Measurements from ENCODE around the gene PNCK. TPM values are rescaled to one million over a fixed set of nuclear protein-coding genes. Genes with fewer than 3 reads are reported as not detected.

Gene PNCK
- total RNA-seq, 1 donor from 2014 or later, result not detected

- H3K9ac ChIP-seq (ENCODE audit: low read depth in 1 of 3, low read length in 3 of 3), result no peak overlapping the region
- no peak overlapping the region for H3K27ac ChIP-seq (ENCODE audit: low read depth, low read length)
- H3K4me1 ChIP-seq (ENCODE audit: control insufficient read depth in 3 of 3, insufficient read depth in 3 of 3, low read length in 3 of 3), result peaks cover 3 to 8% (median 6%) of the 10 kb centered on the region in 3 donors
- H3K9me3 ChIP-seq (ENCODE audit: control insufficient read depth in 3 of 3, low read length in 3 of 3), result no peaks in the 10 kb centered on the region
- H3K4me3 ChIP-seq (ENCODE audit: low read length in 3 of 3), result no peak overlapping the region
- peaks cover 0 to 12% (median 8%) of the 10 kb centered on the region in 3 donors for H3K27me3 ChIP-seq (ENCODE audit: control insufficient read depth in 3 of 3, insufficient read depth in 3 of 3, low read length in 3 of 3)
- no peaks in the 10 kb centered on the region for H3K36me3 ChIP-seq (ENCODE audit: control insufficient read depth in 3 of 3, insufficient read depth in 3 of 3, low read length in 3 of 3)
Measured at GRCh38 chrX:153672531-153673427, 834 bp downstream of the PNCK start.

DNA sequence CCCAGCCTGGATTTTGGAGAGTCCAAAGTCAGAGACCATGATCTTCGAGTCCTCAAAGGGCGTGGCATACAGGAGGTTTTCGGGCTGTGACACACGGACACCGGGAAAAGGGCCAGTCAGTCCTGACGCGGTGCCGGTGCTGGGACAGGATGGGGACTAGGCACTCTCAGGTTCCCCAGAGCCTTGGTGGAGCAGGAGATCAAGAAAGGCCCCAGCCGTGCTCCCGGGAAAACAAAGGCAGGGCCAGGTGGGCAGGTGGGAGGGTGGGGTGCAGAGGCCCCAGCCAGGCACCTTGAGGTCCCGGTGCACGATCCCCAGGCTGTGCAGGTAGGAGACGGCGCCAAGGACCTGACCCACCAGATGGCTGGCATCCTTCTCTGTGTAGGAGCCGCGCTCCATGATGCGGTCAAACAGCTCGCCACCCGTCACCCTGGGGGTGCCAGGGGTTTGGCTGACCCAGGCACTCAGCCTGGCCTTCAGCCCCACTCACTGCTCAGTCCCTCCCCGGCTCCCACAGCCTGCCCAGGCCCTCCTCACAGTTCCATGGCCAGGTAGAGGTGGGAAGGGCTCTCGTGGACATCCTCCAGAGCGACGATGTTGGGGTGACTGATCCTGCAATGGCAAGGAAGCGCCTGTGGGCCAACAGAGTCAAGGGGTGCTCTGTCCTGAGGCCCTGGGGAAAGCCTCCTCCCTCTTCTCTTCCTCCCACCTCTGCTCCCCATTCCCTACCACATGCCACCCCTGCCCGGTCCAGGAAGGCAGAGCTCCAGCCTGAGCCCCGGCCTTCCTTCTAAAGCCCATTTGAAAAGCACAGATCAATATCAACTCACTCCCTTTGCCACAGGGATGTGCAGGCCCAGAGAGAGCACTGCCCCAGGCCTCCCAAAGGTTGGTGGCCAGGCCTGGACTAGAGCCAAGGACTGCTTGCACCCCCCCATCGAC lies 1.8 kb downstream of the PNCK start:
- H3K4me1 ChIP-seq (ENCODE audit: control insufficient read depth in 3 of 3, insufficient read depth in 3 of 3, low read length in 3 of 3), result peaks cover 6 to 9% (median 7%) of the 10 kb centered on the region in 3 donors
- H3K9ac ChIP-seq (ENCODE audit: low read depth in 1 of 3, low read length in 3 of 3), result no peak overlapping the region
- H3K27ac ChIP-seq (ENCODE audit: low read depth, low read length), result no peak overlapping the region
- H3K27me3 ChIP-seq (ENCODE audit: control insufficient read depth in 3 of 3, insufficient read depth in 3 of 3, low read length in 3 of 3), result peaks cover 5 to 15% (median 8%) of the 10 kb centered on the region in 3 donors
- no peak overlapping the region for H3K4me3 ChIP-seq (ENCODE audit: low read length in 3 of 3)
- no peaks in the 10 kb centered on the region for H3K9me3 ChIP-seq (ENCODE audit: control insufficient read depth in 3 of 3, low read length in 3 of 3)
- H3K36me3 ChIP-seq (ENCODE audit: control insufficient read depth in 3 of 3, insufficient read depth in 3 of 3, low read length in 3 of 3), result no peaks in the 10 kb centered on the region

DNA sequence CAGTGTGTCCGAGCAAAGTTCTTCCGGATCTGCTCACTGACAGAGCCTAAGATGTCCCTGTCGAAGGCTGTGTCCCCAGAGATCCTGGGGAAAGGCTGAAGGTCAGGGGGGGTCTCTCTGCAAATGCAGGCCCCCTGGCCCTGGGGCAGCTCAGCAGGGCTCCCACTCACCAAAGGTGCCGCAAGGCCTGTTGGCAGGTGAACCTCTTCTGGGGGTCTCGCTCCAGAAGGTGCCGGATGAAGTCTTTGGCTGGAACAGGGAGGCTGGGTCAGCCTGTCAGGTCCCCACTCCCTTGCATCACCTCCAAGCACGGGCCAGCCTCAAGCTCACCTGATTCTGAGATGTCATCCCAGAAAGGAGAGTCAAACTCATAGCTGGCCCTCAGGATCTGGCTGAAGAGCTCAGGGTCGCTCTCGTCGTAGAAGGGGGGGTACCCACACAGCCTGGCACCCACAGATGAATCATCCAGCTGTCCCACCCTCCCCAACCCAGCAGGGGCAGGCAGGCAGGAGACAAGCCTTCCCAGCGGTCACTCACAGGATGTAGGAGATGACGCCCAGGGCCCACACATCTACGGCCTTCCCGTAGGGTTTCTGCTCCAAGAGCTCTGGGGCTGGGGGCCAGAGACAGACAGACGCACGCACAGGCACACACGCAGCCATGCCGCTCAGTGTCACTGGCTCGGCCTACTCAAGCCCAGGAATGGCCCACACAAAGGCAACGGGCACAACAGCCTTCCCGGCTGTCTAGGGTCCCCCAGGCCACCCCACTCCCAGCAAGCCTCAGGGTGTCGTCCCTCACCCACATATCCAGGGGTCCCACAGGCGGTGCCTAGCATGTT lies 2.6 kb downstream of the PNCK start:
- H3K36me3 ChIP-seq (ENCODE audit: control insufficient read depth in 3 of 3, insufficient read depth in 3 of 3, low read length in 3 of 3), result no peaks in the 10 kb centered on the region
- H3K4me1 ChIP-seq (ENCODE audit: control insufficient read depth in 3 of 3, insufficient read depth in 3 of 3, low read length in 3 of 3), result peaks cover 6 to 9% (median 7%) of the 10 kb centered on the region in 3 donors
- no peak overlapping the region for H3K27ac ChIP-seq (ENCODE audit: low read depth, low read length)
- peaks cover 5 to 18% (median 10%) of the 10 kb centered on the region in 3 donors for H3K27me3 ChIP-seq (ENCODE audit: control insufficient read depth in 3 of 3, insufficient read depth in 3 of 3, low read length in 3 of 3)
- H3K4me3 ChIP-seq (ENCODE audit: low read length in 3 of 3), result no peak overlapping the region
- no peak overlapping the region for H3K9ac ChIP-seq (ENCODE audit: low read depth in 1 of 3, low read length in 3 of 3)
- no peaks in the 10 kb centered on the region for H3K9me3 ChIP-seq (ENCODE audit: control insufficient read depth in 3 of 3, low read length in 3 of 3)

GRCh38 chrX:153669901-153670731 lies 3.5 kb downstream of the PNCK start:
- H3K4me1 ChIP-seq (ENCODE audit: control insufficient read depth in 3 of 3, insufficient read depth in 3 of 3, low read length in 3 of 3), result peaks cover 6 to 9% (median 7%) of the 10 kb centered on the region in 3 donors
- no peaks in the 10 kb centered on the region for H3K36me3 ChIP-seq (ENCODE audit: control insufficient read depth in 3 of 3, insufficient read depth in 3 of 3, low read length in 3 of 3)
- no peak overlapping the region for H3K27ac ChIP-seq (ENCODE audit: low read depth, low read length)
- H3K4me3 ChIP-seq (ENCODE audit: low read length in 3 of 3), result no peak overlapping the region
- no peaks in the 10 kb centered on the region for H3K9me3 ChIP-seq (ENCODE audit: control insufficient read depth in 3 of 3, low read length in 3 of 3)
- H3K9ac ChIP-seq (ENCODE audit: low read depth in 1 of 3, low read length in 3 of 3), result no peak overlapping the region
- peaks cover 5 to 24% (median 11%) of the 10 kb centered on the region in 3 donors for H3K27me3 ChIP-seq (ENCODE audit: control insufficient read depth in 3 of 3, insufficient read depth in 3 of 3, low read length in 3 of 3)

DNA sequence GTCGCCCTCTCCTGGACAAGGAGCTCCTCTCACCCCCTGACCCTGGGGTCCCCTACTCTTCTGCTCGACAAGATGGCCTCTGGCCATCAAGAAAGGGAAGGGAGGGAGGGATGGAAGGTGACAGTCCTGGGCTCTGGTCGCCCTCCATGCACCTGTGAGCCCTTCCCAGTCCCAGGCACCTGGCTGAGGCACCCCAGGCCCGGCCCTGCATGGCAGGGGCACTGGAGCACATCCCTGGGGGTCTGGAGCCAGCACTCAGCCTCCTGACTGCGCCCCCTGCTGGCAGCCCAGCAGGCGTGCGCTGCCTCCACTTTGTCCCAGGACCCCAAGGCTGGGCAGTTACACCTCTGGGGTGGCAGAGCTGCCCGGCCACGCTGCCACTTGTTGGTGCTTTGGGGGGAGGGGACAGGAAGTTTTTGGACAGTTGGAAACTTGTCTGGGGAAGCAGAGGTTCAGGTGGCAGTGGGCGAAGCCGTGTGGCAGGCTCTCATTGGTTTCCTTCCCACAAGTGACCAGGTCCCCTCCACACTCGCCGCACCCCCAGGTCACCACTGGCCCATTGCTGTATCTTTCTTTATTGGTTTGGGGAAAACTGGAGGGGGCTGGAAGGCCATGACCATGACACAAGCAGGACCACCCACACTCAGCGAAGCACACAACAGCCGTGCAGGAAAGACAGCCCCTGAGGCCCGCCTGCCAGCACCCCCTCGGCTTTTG lies 4.3 kb downstream of the PNCK start:
- no peaks in the 10 kb centered on the region for H3K9me3 ChIP-seq (ENCODE audit: control insufficient read depth in 3 of 3, low read length in 3 of 3)
- H3K4me3 ChIP-seq (ENCODE audit: low read length in 3 of 3), result no peak overlapping the region
- H3K27me3 ChIP-seq (ENCODE audit: control insufficient read depth in 3 of 3, insufficient read depth in 3 of 3, low read length in 3 of 3), result peaks cover 5 to 21% (median 9%) of the 10 kb centered on the region in 3 donors
- H3K9ac ChIP-seq (ENCODE audit: low read depth in 1 of 3, low read length in 3 of 3), result no peak overlapping the region
- H3K36me3 ChIP-seq (ENCODE audit: control insufficient read depth in 3 of 3, insufficient read depth in 3 of 3, low read length in 3 of 3), result no peaks in the 10 kb centered on the region
- H3K27ac ChIP-seq (ENCODE audit: low read depth, low read length), result no peak overlapping the region
- peaks cover 6 to 9% (median 7%) of the 10 kb centered on the region in 3 donors for H3K4me1 ChIP-seq (ENCODE audit: control insufficient read depth in 3 of 3, insufficient read depth in 3 of 3, low read length in 3 of 3)

DNA sequence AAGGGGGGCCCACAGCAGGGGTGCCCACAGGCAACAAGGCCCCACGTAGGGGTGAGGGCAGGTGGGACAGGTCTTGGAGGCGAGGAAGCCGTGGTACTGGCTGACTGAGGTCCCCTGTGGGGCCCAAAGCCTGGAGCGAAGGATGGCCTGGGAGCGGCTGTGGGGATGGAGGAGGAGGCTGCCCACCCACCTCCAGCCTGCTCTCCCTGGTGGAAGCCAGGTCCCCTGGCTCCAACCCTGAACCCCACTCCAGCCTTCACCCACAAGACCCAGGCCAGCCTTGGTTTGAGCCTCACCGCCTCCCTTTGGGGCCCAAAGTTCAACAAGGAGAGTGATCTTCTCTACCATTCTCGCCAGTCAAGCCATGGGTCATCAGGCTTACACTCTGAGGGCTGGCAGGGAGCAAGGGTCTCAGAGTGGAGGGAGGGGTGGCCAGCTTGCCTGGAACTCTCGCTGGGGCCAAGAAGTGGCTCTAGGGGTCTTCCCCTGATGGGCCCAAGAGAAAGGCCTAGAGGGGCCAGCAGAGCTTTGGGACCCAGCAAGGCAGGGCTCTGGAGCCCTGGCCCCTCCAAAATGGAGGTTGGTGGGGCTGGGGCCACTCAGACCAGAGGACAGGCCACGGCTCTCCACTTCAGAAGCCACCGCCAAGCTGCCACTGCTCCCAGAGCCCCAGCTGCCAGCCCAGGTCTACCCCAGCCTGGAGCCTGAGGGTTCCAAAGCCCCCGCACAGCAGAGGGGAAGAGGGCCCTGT lies 5.0 kb downstream of the PNCK start:
- H3K27ac ChIP-seq (ENCODE audit: low read depth, low read length), result no peak overlapping the region
- peaks cover 6 to 9% (median 7%) of the 10 kb centered on the region in 3 donors for H3K4me1 ChIP-seq (ENCODE audit: control insufficient read depth in 3 of 3, insufficient read depth in 3 of 3, low read length in 3 of 3)
- H3K36me3 ChIP-seq (ENCODE audit: control insufficient read depth in 3 of 3, insufficient read depth in 3 of 3, low read length in 3 of 3), result no peaks in the 10 kb centered on the region
- H3K4me3 ChIP-seq (ENCODE audit: low read length in 3 of 3), result no peak overlapping the region
- peaks cover 3 to 16% (median 5%) of the 10 kb centered on the region in 3 donors for H3K27me3 ChIP-seq (ENCODE audit: control insufficient read depth in 3 of 3, insufficient read depth in 3 of 3, low read length in 3 of 3)
- no peaks in the 10 kb centered on the region for H3K9me3 ChIP-seq (ENCODE audit: control insufficient read depth in 3 of 3, low read length in 3 of 3)
- no peak overlapping the region for H3K9ac ChIP-seq (ENCODE audit: low read depth in 1 of 3, low read length in 3 of 3)

DNA sequence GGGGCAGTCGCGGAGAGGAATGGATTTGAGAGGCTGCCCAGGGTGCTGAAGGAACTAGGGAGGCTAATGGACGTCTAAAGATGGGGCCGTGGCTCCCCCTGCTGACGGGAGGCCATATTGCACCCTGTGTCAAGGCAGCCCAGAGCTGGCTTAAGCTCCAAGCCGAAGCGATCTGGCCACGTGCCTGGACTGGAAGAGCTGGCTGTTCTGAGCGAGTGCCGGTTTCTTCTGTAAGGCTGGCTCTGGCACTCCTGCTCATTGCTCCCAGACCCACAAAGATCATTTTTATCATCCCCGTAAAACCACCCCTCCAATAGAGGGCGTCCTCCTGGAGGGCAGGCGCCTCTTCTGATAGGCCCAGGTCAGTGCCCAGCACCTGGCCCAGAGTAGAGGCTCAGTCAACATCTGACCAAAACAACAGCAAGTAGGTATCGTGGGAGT lies 5.6 kb downstream of the PNCK start:
- Histone ChIP-seq H3K4me3 (ENCODE audit: low read length in 3 of 3) (no peak overlapping the region), H3K27ac (ENCODE audit: low read depth, low read length) (no peak overlapping the region), H3K36me3 (ENCODE audit: control insufficient read depth in 3 of 3, insufficient read depth in 3 of 3, low read length in 3 of 3) (no peaks in the 10 kb centered on the region), H3K27me3 (ENCODE audit: control insufficient read depth in 3 of 3, insufficient read depth in 3 of 3, low read length in 3 of 3) (peaks cover 3 to 16% (median 5%) of the 10 kb centered on the region in 3 donors), H3K9ac (ENCODE audit: low read depth in 1 of 3, low read length in 3 of 3) (no peak overlapping the region), H3K9me3 (ENCODE audit: control insufficient read depth in 3 of 3, low read length in 3 of 3) (no peaks in the 10 kb centered on the region), H3K4me1 (ENCODE audit: control insufficient read depth in 3 of 3, insufficient read depth in 3 of 3, low read length in 3 of 3) (peaks cover 6 to 9% (median 7%) of the 10 kb centered on the region in 3 donors)

Data from skeletal muscle tissue (tissue), 4 donors.